GM19455 (cell line): ENCODE measurements around the gene C14orf180.

ENCODE experiments used
- ATAC-seq: cut with Tn5 transposase; IDR thresholded peaks from one replicate; pipeline ENCODE4 v1.9.1; 2021; ENCODE audit not compliant: unreplicated experiment

The C14orf180 gene

DNA sequence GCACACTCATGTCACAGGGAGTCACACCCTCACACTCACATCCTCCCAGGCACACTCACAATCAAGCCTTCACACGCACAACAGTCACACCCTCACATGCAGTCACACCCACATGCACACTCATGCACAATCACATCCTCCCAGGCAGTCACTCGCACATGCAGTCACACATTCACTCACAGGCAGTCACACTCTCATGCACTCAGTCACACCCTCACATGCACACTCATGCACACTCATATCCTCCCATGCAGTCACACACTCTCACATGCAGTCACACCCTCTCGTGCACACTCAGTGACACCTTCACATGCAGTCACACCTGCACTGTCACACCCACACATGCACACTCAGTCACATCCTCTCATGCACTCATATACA is 12.7 kb downstream of the C14orf180 start:
- ATAC-seq, result no peak

DNA sequence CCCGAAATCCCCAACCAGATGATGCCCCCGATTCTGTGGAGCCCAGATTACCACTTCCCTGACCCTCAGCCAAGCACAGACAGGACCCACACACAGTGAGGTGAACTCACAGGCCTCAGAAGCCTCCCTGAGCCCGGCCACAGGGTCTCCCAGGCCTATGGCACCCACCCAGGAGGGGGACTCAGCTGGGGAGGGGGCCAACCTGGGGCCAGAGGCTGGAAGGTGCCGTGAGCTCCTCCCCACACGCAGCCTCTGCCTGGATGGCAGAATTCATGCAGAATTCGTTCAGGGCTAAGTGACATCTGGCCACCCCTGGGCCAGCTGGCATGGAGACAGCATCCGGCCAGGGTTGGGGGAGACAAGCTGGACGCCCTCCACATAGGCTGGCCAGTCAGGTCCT is 13.2 kb downstream of the C14orf180 start:
- no peak for ATAC-seq

DNA sequence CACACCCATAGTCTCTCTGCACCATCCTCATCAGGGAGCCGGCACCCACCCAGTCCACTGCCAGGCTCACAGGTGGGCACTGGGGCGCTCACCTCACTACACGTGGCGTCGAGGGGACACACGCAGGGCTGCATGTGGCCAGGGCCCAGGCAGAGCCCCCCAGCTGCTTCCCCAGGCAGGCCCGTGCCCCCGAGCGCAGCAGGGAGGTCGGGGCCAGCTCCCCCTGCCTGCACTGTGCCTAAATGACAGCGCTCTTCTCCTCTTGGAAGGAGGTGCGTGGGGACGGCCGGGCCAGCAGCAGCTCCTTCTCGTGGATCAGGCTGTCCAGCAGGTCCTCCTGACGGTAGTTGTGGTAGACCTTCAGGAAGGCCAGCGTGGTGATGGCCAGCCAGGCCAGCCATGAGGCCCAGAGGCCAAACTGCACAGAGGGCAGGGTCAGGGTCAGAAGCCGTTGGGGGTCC is 13.7 kb downstream of the C14orf180 start:
- no peak for ATAC-seq

DNA sequence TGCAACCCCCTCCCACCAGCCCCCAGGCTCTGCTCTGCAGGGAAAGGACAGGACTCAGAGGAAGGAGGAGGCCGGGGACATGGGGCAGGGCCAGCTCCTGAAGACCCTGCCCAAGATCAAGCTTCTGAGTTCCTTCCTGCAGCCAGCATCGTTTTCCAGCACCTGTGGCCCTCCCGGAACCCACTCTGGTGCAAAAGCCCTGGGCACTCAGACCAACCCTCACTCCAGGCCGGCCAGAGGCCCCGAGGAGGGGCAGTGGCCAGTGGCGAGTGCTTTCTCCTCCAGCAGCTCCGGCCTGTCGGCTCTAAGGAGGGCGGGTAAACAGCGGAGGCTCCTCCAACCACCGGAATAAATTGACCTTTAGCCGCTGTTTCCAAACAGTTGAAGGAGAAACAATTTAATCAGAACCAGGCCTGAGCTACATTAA is 14.2 kb downstream of the C14orf180 start:
- no peak for ATAC-seq

DNA sequence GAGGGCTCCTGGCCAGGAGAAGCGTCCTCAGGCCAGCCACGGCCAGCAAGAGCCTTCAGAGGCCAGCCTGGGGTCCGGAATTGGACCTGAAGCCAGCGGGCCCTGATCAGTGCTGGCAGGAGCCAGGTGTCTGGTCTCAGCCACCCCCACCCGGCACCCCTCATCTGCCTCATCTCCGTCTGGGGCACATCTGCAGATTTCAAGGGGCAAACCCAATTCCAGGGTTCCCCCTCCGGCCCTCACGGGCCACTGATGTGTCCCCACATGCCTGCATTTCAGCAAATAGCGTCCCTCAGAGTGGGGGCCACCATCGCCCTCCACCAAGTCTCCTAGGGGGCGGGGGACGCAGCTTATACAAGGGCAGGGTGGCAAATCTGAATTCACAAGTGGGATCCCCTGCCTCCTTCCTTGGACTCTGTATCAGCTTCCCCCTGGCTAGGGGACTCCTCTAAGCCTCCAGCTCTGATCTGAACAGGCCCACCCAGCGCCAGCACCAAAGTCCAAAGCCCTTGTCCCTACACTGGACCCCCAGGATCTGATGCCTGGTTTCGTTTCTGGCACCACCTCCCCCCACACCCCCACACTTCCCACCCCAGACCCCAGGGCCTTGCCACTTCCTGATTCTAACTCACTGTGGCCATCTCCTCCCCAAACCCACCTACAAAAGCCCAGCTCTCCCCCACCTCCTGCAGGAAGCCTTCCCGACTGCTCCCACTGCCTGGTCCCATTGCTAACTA is 14.9 kb downstream of the C14orf180 start:
- no peak for ATAC-seq

DNA sequence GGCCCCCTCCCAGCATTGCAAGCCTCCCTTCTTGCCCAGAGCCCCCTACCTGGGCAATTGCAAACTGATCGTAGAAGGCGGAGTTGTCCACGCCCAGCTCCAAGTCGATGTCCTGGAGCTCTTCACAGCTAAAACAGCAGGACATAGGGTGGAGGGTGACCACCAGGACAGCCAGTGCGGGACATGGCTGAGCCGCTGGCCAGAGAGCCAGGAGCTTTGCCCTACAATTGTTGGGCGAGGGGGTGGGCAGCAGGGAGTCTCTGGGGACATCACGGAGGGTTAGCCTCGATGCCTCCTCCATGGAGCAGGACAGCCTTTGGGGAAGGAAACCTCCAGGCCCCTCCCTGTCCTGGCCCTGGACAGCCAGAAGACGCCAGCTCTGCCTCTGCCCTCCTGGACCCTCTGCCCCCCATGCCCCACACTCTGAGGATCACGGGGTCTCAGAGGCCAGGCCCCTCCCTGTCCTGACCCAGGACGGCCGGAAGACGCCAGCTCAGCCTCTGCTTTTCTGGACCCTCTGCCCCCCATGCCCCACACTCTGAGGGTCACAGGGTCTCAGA is 15.6 kb downstream of the C14orf180 start:
- ATAC-seq, result no peak

DNA sequence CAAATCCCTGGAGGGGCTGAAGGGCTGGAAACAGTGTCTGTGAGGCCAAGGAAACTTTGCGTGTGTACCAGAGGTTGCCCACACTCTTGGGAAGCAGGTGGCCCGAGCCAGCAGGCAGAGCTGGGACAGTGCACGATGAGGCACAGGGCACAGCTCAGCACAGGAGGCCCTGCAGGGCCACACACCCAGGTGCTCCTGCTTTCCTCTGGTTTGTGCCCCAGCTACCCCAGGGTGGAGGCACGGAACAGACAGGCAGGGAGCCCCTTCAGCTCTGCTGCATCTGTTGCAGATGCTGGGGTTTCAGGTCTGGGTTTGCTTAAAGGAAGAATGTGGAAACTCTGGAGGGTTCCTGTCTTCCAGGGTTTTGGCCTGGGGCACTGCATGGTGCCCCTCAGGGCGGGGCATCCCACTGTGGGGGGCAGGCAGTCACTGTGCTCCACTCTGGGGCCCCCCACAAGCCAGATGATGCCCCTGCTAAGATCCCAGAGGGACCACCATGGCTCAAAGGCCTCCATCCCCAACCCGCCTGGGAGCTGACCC is 16.4 kb downstream of the C14orf180 start:
- ATAC-seq, result no peak

DNA sequence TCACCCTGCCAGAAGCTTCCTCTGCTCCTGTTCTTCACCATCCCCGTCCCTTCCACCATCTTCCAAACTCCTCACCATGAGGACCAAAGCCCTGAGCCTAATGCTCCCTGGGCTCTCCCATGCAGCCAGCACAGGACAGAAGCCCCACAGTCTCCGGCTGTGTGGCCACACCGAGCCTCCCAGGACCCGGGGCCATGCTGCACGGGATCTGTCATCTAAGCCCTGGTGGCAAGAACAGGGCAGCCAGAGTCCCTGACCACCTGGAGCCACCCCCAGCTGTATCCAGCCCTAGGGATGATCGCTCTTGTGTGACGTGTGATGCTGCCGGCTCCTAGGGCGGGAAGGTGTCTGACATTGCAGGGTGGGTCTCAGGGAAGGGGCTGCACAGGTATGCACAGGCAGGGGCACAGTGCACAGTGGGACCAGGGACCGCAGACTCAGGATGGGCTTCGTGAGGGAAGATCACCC is 16.9 kb downstream of the C14orf180 start:
- ATAC-seq, result no peak

DNA sequence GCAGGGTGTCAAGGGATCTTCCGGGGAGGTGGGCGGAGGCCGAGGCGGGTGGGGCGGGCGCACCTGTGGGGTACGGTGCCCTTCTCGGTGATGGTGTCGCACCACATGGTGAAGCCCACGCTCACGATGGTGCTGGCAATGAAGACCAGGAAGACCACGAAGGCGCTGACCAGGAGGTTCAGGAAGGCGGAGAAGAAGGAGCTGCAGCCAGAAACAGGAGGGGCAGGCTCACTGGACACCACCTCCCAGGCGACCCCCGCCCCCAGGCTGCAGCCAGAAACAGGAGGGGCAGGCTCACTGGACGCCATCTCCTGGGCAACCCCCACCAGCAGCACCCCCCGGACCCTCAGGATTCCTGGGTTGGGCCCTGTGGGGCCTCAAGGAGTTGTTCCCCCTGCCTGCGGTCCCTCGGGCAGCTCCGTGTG is 17.4 kb downstream of the C14orf180 start:
- ATAC-seq, result no peak

DNA sequence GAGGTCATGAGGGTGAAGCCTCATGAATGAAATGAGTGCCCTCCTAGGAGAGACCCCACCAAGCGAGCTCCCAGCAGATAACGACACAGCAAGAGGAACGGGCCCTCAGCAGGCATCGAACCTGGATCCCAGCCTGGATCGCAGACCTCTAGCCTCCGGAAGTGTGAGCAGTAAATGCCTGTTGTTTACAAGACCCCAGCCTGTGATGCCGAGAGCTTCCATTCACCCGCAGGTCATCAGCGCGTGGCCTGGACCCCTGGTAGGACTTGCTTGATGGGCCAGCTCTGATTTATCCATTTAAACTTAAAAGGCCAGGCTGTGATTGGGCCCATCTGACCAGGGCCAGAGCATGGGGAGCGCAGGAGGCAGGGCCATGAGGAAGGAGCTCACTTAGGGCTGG is 18.0 kb downstream of the C14orf180 start:
- ATAC-seq, result no peak

DNA sequence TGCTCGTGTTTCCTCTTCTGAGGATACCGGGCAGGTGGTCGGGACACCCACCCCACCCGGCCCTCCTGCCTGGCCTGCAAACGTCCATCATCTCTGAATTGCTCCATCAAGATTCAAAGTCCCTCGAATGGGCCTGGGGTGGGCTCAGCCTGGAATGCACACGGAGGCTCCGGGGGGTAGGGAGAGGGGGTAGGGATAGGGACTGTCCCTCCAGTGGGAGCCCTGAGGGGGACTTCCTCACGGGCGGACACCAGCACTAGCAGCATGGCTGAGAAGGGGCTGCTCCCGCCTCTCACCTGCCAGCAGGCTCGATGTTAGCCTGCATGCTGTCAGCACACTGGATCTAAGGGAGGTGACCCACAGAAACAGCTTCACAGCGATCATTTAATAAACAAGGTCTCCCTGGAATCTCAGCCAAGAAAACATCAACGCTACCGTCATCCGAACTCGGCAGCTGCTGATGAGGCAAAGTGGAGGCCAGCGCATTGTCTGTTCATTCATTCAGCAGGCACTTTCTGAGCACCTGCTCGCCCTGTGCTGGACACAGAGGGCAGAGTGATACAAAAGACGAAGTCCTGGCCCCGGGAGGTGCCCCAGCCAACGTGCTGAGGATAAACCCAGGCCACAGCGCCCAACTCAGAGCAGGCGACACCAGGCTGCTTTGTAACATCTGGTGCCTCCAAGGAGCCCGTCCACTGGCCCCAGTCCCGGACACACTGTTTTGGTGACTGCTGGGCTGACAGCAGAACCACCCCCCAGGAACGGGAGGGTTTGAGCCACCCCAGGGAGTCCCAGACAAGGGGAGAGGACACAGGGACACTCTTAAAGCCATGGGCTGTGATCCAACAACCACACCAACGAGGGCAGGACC is 18.7 kb downstream of the C14orf180 start:
- no peak for ATAC-seq

DNA sequence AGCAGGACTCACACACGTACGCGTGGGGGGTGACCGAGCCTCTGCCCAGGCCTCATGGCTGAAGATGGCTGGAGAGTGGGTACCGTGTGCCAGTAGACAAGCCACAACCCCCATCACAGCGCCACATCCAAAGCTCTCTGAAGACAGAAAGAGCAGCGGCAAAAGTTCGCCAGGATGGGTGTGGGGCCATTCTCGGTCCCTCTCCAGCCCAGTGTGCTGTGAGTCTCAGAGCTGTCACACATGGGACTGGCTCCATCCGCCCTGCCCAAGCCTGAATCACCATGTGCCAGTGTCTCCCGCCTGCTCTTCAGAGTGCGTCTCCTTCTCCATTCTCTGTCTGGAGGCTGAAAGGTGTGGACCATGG is 19.3 kb downstream of the C14orf180 start:
- no peak for ATAC-seq

DNA sequence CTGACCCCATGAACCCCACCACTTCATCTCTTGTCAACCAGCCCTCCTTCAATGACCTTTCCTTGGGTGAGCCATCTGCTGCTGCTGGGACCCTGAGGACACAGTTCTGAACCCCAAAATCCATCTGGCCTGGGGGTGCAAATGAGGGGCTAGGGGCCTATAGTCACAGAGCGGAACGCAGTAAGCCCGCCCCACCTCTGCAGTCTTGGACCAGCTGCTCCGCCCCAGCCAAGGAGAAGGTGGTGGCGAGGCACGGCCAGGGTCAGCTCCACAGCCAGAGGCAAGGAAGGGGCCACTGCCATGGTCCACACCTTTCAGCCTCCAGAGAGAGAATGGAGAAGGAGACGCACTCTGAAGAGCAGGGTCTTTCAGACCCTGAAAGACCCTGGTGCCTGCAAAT is 19.9 kb downstream of the C14orf180 start:
- no peak for ATAC-seq

DNA sequence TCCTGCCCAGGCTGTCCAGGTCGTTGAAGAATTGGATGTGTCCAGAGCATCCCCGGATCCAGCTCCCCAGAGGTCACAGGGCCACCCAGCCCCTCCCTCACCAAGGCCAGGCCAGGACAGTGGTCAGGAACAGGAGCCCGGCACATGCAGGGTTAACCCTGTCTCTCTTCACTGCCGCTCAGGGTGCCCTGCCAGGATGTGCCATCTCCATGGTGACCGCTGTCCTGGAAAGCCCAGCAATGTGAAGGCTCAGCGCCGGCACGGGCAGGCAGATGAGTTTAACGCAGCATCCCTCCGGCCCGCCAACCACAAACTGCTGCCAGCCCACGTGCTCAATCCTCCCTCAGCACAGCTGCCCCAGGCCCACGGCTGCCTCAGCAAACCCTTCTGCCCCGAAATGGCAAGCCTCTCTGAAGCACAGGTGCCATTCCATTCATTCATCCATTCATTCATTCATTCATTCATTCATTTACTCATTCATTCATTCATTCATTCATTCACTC is 20.6 kb downstream of the C14orf180 start:
- ATAC-seq, result no peak

DNA sequence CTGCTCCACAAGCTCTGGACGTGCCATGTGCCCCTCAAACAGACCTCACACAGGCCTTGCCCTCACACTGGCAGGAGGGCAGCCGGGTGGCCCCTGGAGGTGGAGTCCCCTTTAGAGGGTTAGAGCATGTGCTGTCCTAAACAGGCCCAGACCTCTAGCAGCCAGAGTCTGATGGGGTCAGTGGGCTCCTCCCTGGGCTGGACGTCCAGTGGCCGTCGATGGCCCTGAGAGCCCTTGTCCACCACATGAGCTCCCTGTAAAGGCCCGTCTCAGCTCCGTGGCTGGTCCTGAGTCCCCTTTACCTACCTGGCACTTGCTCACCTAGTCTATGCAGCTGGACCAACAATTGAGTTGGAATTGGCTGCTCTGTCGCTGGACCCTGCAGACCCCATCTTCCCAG is 21.2 kb downstream of the C14orf180 start:
- no peak for ATAC-seq

DNA sequence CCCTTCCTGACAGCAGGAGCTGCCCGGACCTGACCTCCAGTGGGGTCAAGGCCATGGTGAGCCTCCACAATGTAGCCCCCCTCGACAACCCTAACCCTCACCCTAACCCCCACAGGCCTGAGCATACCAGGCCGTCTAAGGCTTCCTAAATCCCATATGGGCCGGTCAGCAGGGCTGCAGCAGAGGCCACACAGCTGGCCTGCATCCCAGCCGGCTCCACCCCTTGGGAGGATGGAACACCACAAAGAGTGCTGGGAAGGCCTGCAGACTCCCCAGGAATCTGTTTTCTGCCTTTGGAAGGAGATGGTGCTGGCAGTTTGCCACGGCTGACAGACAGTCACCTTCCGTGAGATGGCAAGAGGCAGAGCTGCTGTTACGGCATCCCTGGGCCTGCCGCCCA is 22.2 kb downstream of the C14orf180 start:
- no peak for ATAC-seq

DNA sequence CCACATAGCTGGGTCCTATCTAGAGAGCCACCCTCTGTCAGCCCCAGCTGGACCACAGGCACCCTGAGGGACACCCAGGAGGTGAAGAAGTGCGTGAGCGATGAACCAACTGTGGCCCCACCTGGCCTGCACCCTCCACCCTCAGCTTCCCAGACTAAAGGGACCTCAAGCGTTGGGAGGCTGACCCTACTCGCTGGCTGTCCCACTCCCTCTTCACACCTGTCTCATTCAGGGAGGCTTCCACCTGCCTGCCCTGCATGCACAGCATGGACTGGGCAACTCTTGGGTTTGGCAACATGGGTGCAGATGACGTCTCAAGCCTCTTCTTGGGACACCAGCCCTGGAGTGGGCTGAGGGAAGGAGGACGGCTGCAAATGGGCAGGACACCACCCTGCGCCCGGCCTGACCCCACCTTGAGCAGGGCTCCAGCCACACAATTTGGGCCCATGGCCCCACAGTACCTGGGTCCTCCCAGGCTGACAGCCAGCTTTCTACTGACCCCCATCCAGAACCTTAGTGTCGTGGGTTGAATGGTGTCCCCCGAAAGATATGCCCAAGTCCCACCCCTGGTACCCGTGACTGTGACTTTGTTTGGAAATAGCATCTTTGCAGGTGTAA is 22.9 kb downstream of the C14orf180 start:
- no peak for ATAC-seq

DNA sequence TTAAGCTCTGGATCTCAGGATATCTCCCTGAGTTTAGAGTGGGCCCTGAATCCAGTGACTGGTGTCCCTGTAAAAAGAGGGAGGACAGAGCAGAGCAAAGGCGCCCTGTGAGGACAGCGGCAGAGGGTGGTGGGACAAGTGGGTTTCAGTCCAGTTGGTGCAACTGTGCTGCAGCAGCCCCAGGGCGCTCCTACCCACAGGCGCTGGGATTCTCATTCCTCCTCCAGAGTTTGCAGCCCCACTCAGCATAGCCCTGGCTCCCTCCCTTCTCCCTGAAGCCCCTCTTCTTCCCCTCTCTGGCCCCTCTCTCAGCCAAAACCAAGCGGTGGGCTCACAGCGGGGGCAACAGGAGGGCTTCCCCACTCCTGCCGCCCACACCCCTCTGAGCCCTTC is 23.4 kb downstream of the C14orf180 start:
- ATAC-seq, result no peak

DNA sequence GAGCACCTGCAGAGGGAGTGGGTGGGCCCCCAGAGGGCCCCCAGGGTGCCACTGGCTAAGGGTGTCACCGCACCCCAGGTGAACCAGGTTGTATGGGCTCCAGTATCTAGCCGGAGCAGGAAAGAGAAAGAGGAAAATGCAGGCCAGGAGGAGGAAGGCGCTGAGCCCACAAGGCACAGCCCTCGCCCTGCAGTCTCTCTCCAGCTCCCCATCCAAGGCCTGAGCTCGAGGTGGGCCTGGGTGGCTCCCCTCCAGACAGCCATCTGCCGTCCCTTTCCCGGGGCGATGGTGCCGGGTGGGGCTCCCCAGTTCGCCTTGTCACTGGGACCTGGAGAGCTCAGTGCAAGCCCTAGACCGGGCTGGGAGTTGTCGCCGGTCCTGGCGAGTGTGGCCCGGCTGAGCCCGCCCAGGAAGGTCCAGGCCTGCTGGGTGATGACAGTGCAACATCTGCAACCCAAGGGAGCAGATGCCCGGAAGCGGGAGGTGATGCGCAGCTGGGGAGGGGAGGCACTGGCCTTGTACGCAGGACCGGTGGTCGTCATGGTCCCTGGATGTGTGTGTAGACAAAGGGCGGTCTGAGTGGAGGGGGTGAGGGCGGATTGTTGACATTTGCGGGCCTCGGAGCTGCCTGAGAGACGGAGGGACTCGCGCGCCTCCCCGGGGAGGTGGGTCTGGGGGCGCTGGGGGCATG is 24.3 kb downstream of the C14orf180 start:
- no peak for ATAC-seq
